Kidney glomerular epithelial cell (primary cell): ENCODE data around the gene OTOS.

Experiments
- DNase-seq: peaks from one replicate; lab custom pipeline; 2025; lab: John Stamatoyannopoulos, UW

The OTOS gene

GRCh38 chr2:240167588-240167880 is 27.1 kb upstream of the OTOS start:
- DNase-seq: no peak

GRCh38 chr2:240166761-240167587 is 26.5 kb upstream of the OTOS start:
- DNase-seq: no peak

GRCh38 chr2:240166191-240166590 is 25.7 kb upstream of the OTOS start:
- no peak for DNase-seq

- DNase-seq: no peak
Observed at GRCh38 chr2:240165661-240166060, 25.2 kb upstream of the OTOS start.

- DNase-seq: no peak
Observed at GRCh38 chr2:240165034-240165433, 24.6 kb upstream of the OTOS start.

GRCh38 chr2:240164586-240164985 is 24.1 kb upstream of the OTOS start:
- no peak for DNase-seq

- DNase-seq: no peak
Observed at GRCh38 chr2:240163844-240164574, 23.6 kb upstream of the OTOS start.

GRCh38 chr2:240162939-240163714 is 22.7 kb upstream of the OTOS start:
- no peak for DNase-seq

GRCh38 chr2:240162531-240162930 is 22.1 kb upstream of the OTOS start:
- no peak for DNase-seq

GRCh38 chr2:240162032-240162431 is 21.6 kb upstream of the OTOS start:
- DNase-seq: no peak

- DNase-seq: no peak
Observed at GRCh38 chr2:240161087-240161750, 20.8 kb upstream of the OTOS start.

GRCh38 chr2:240160291-240161086 is 20.0 kb upstream of the OTOS start:
- DNase-seq: no peak

- no peak for DNase-seq
Observed at GRCh38 chr2:240159251-240159839, 18.9 kb upstream of the OTOS start.

GRCh38 chr2:240157147-240157470 is 16.7 kb upstream of the OTOS start:
- DNase-seq: no peak

GRCh38 chr2:240156435-240157146 is 16.1 kb upstream of the OTOS start:
- no peak for DNase-seq

GRCh38 chr2:240155745-240156390 is 15.4 kb upstream of the OTOS start:
- no peak for DNase-seq

GRCh38 chr2:240155048-240155744 is 14.7 kb upstream of the OTOS start:
- DNase-seq: no peak

GRCh38 chr2:240154606-240155005 is 14.1 kb upstream of the OTOS start:
- no peak for DNase-seq

GRCh38 chr2:240153418-240153817 is 13.0 kb upstream of the OTOS start:
- DNase-seq: no peak
